Caco-2 (cell line): ENCODE results near the gene LRRTM4. TPM values are rescaled to one million over a fixed set of nuclear protein-coding genes. Genes with fewer than 3 reads are reported as not detected.

Experiments
- BruUV-seq: library from RNA; stranded (reverse); fragments of 400-500 nt; replicated peaks from 2 replicates; lab custom pipeline; 2021; lab: Mats Ljungman, UMichigan
- CTCF ChIA-PET: fragments of 300-600 bp; sonication (Branson Sonifier 250); formaldehyde crosslinking; loops from one replicate; lab custom pipeline; 2022; ENCODE audit warnings: antibody characterized with exemption; lab: Charles Lee
- POLR2A ChIA-PET: fragments of 300-600 bp; sonication (Branson Sonifier 250); formaldehyde crosslinking; loops from one replicate; lab custom pipeline; 2022; ENCODE audit warnings: antibody characterized with exemption; lab: Charles Lee
- DNase-seq, 2 experiments: peaks; one replicate each; pipeline versions ENCODE4 v3.0.0 to v3.0.0-alpha.2; 2020 to 2022
- H3K27me3 ChIP-seq: replicated peaks from 2 replicates; pipeline ENCODE4 v1.6.0; 2011; ENCODE audit warnings: low read length; ENCODE audit not compliant: control insufficient read depth, insufficient read depth
- H3K36me3 ChIP-seq: 2 replicates; pipeline ENCODE4 v1.5.1; 2011; ENCODE audit warnings: low read length; ENCODE audit not compliant: control insufficient read depth, insufficient read depth
- H3K4me1 ChIP-seq: fragments of 250-450 bp; sonication (Bioruptor Pico); 2 replicates; pipeline ENCODE4 v1.5.1; 2020; ENCODE audit warnings: mild to moderate bottlenecking
- H3K4me3 ChIP-seq: 2 replicates; pipeline ENCODE4 v1.5.1; 2011; ENCODE audit warnings: low read depth, mild to moderate bottlenecking, control low read depth, low read length
- H3K9me3 ChIP-seq: fragments of 250-450 bp; sonication (Bioruptor Pico); 2 replicates; pipeline ENCODE4 v1.5.1; 2020; ENCODE audit warnings: mild to moderate bottlenecking, moderate library complexity
- H3K27ac Mint-ChIP-seq: one replicate; pipeline ENCODE4 v1.8.0; 2022; ENCODE audit warnings: mixed read lengths; ENCODE audit not compliant: unreplicated experiment
- H3K27me3 Mint-ChIP-seq: one replicate; pipeline ENCODE4 v1.8.0; 2022; ENCODE audit warnings: mixed read lengths; ENCODE audit not compliant: insufficient read depth, unreplicated experiment
- H3K36me3 Mint-ChIP-seq: one replicate; pipeline ENCODE4 v1.8.0; 2022; ENCODE audit warnings: mild to moderate bottlenecking, mixed read lengths; ENCODE audit not compliant: insufficient read depth, unreplicated experiment
- H3K4me1 Mint-ChIP-seq: one replicate; pipeline ENCODE4 v1.8.0; 2022; ENCODE audit warnings: low read depth, mixed read lengths; ENCODE audit not compliant: unreplicated experiment
- H3K4me3 Mint-ChIP-seq: one replicate; pipeline ENCODE4 v1.8.0; 2022; ENCODE audit warnings: mild to moderate bottlenecking, moderate library complexity, mixed read lengths; ENCODE audit not compliant: unreplicated experiment
- H3K9me3 Mint-ChIP-seq: one replicate; pipeline ENCODE4 v1.8.0; 2022; ENCODE audit warnings: mixed read lengths; ENCODE audit not compliant: unreplicated experiment
- intact Hi-C: fragments of 100-400 bp; cut with micrococcal nuclease; formaldehyde crosslinking; loops from one replicate; pipeline ENCODE4 v1.10.0; 2022; ENCODE audit not compliant: unreplicated experiment
- total RNA-seq: library from RNA; stranded (reverse); gene quantifications from 2 replicates; pipeline ENCODE4 v1.2.3, GENCODE V29; 2022
- TF ChIP-seq, protein P1 (sequence below), 2 experiments: fragments of 200-600 bp in 1 of 2; IDR thresholded peaks; 1 replicate in 1 of 2; 2 replicates in 1 of 2; pipeline versions ENCODE4 v1.5.1 to v1.8.0; 2011 to 2022; ENCODE audit warnings: antibody characterized with exemption in 1 of 2, control low read depth in 1 of 2, inconsistent platforms in 1 of 2, low read depth in 1 of 2, low read length in 1 of 2, mild to moderate bottlenecking in 1 of 2, moderate library complexity in 1 of 2; ENCODE audit not compliant: insufficient read depth in 1 of 2, severe bottlenecking in 1 of 2, unreplicated experiment in 1 of 2

LRRTM4 gene
- total RNA-seq, 1 experiment from 2014 or later: 0.32 TPM

DNA sequence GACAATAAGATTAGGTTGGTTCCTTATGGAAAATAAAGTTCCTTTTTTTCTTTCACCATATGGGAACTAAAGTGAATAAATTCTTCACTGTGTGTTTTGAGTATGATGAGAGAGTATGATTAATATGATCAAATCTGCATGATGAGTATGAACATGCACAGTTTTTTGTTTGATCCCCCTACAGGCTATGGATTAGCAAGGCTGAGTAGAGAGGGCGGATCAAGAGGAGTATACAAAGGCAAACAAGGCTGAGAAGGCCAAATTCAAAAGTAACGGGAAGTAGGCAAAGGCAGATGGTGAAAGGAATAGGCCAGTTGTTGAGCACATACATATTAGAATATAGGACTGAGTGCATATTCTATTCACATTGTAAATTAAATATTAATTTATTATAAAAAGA, 508.2 kb downstream of the LRRTM4 start:
- Histone ChIP-seq H3K4me1 (no peaks in the 10 kb centered on the region), H3K4me3 (no peak overlapping the region), H3K27me3 (no peaks in the 10 kb centered on the region), H3K9me3 (no peaks in the 10 kb centered on the region), H3K36me3 (no peaks in the 10 kb centered on the region)
- no peaks in the 10 kb centered on the region for H3K4me1 Mint-ChIP-seq
- ChIA-PET POLR2A (no interaction called here), CTCF (no interaction called here)
- TF ChIP-seq, protein P1, sequence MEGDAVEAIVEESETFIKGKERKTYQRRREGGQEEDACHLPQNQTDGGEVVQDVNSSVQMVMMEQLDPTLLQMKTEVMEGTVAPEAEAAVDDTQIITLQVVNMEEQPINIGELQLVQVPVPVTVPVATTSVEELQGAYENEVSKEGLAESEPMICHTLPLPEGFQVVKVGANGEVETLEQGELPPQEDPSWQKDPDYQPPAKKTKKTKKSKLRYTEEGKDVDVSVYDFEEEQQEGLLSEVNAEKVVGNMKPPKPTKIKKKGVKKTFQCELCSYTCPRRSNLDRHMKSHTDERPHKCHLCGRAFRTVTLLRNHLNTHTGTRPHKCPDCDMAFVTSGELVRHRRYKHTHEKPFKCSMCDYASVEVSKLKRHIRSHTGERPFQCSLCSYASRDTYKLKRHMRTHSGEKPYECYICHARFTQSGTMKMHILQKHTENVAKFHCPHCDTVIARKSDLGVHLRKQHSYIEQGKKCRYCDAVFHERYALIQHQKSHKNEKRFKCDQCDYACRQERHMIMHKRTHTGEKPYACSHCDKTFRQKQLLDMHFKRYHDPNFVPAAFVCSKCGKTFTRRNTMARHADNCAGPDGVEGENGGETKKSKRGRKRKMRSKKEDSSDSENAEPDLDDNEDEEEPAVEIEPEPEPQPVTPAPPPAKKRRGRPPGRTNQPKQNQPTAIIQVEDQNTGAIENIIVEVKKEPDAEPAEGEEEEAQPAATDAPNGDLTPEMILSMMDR (IDR thresholded peaks at IDR 0.05; ENCODE audit: insufficient read depth in 1 of 2, low read depth in 1 of 2, low read length in 1 of 2, severe bottlenecking in 1 of 2, unreplicated experiment in 1 of 2): no peak
- no peaks in the 10 kb centered on the region for H3K36me3 Mint-ChIP-seq
- intact Hi-C loops: no loop called here
- no peak overlapping the region for H3K4me3 Mint-ChIP-seq
- DNase-seq: no peak
- H3K9me3 Mint-ChIP-seq: no peaks in the 10 kb centered on the region
- no peaks in the 10 kb centered on the region for H3K27me3 Mint-ChIP-seq
- H3K27ac Mint-ChIP-seq: no peak overlapping the region
- no TSS peak for BruUV-seq

DNA sequence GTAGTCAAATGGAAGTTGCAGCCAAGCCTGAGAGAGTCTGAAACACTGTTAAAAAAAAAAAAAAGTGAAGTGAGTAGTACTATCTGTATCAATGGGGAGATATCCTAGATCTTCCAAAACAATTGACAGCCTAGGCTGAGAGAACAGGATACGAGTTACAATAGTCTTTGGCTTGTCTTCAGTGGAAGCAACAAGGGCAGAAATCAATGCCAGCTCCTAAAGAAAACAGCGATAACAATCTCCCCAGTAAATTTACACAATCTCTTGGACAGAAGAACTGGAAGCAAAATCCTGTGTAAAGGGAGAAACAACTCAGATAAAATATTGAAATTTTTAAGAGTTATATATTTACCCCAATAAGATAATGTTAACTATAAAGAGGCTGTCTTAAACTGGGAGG, 508.7 kb downstream of the LRRTM4 start:
- no peaks in the 10 kb centered on the region for H3K36me3 Mint-ChIP-seq
- intact Hi-C loops: no loop called here
- Histone ChIP-seq H3K27me3 (no peaks in the 10 kb centered on the region), H3K9me3 (no peaks in the 10 kb centered on the region), H3K4me3 (no peak overlapping the region), H3K36me3 (no peaks in the 10 kb centered on the region), H3K4me1 (no peaks in the 10 kb centered on the region)
- no peaks in the 10 kb centered on the region for H3K9me3 Mint-ChIP-seq
- TF ChIP-seq, protein P1 (IDR thresholded peaks at IDR 0.05; ENCODE audit: insufficient read depth in 1 of 2, low read depth in 1 of 2, low read length in 1 of 2, severe bottlenecking in 1 of 2, unreplicated experiment in 1 of 2): no peak
- H3K4me1 Mint-ChIP-seq: no peaks in the 10 kb centered on the region
- H3K4me3 Mint-ChIP-seq: no peak overlapping the region
- ChIA-PET CTCF (no interaction called here), POLR2A (no interaction called here)
- no peaks in the 10 kb centered on the region for H3K27me3 Mint-ChIP-seq
- DNase-seq: no peak
- no peak overlapping the region for H3K27ac Mint-ChIP-seq
- no TSS peak for BruUV-seq

DNA sequence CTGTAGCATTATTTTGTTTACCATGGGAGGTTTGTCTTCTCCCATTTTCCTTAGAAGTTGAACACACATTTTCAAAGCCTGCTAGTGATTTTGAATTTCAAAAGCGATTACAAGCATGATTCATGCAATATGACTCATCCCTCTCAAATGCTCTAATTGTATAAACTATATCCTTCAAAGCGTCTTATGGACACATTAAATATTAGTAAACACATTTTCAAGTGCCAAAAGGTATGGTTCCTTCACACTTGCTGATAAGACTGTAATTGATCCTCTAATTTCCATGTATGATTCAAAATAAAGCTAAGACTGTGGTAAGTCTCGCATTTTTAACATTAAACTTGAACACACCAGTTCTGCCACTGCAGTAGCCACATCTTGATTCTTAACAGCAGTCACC, 512.9 kb downstream of the LRRTM4 start:
- Histone ChIP-seq H3K9me3 (no peaks in the 10 kb centered on the region), H3K27me3 (no peaks in the 10 kb centered on the region), H3K4me3 (no peak overlapping the region), H3K36me3 (no peaks in the 10 kb centered on the region), H3K4me1 (no peaks in the 10 kb centered on the region)
- Mint-ChIP-seq H3K27ac (no peak overlapping the region), H3K27me3 (peaks cover 3% of the 10 kb centered on the region), H3K4me1 (no peaks in the 10 kb centered on the region), H3K9me3 (no peaks in the 10 kb centered on the region), H3K4me3 (no peak overlapping the region), H3K36me3 (no peaks in the 10 kb centered on the region)
- no TSS peak for BruUV-seq
- intact Hi-C loops: no loop called here
- POLR2A ChIA-PET: no interaction called here
- no peak for DNase-seq
- CTCF ChIA-PET: no interaction called here
- TF ChIP-seq, protein P1 (IDR thresholded peaks at IDR 0.05; ENCODE audit: insufficient read depth in 1 of 2, low read depth in 1 of 2, low read length in 1 of 2, severe bottlenecking in 1 of 2, unreplicated experiment in 1 of 2): no peak
